IMR-90 (cell line): ENCODE data around the gene BMP2K. TPM values are rescaled to one million over a fixed set of nuclear protein-coding genes. Genes with fewer than 3 reads are reported as not detected.

Source experiments
- ATAC-seq: fragments of 200-7000 bp; cut with Tn5 transposase; 2 replicates; pipeline ENCODE4 v1.9.1; 2020; ENCODE audit warnings: low read depth, mild to moderate bottlenecking, moderate library complexity
- BruUV-seq: library from RNA; stranded (reverse); fragments of 400-500 nt; replicated peaks from 2 replicates; lab custom pipeline; 2021; lab: Mats Ljungman, UMichigan
- CTCF ChIA-PET: fragments of 300-600 bp; formaldehyde crosslinking; extraction: SDS; loops from one replicate; lab custom pipeline; 2021; ENCODE audit warnings: antibody characterized with exemption; lab: Yijun Ruan, JAX
- POLR2A ChIA-PET: fragments of 300-600 bp; sonication (Branson Sonifier 250); formaldehyde crosslinking; loops from one replicate; lab custom pipeline; 2022; ENCODE audit warnings: antibody characterized with exemption; ENCODE audit not compliant: unreplicated experiment; lab: Charles Lee
- DNase-seq: peaks from one replicate; pipeline ENCODE4 v3.0.0; 2013
- H2AFZ ChIP-seq: replicated peaks from 2 replicates; pipeline ENCODE3; 2013; ENCODE audit warnings: low read length, mild to moderate bottlenecking; ENCODE audit not compliant: poor library complexity
- H2AK5ac ChIP-seq: 2 replicates; pipeline ENCODE4 v1.6.1; 2013; ENCODE audit warnings: low read depth, low read length, inconsistent platforms
- H2AK9ac ChIP-seq: replicated peaks from 2 replicates; pipeline ENCODE3; 2013; ENCODE audit warnings: mild to moderate bottlenecking, low read depth, low read length, moderate library complexity; ENCODE audit not compliant: poor library complexity
- H2BK120ac ChIP-seq: 2 replicates; pipeline ENCODE4 v1.6.1; 2013; ENCODE audit warnings: low read depth, low read length, inconsistent platforms
- H2BK15ac ChIP-seq: 3 replicates; pipeline ENCODE4 v1.6.1; 2013; ENCODE audit warnings: low read depth, low read length, inconsistent platforms
- H2BK20ac ChIP-seq: 2 replicates; pipeline ENCODE4 v1.6.1; 2013; ENCODE audit warnings: low read depth, mild to moderate bottlenecking, inconsistent platforms, low read length, moderate library complexity
- H2BK5ac ChIP-seq: 2 replicates; pipeline ENCODE4 v1.6.1; 2013; ENCODE audit warnings: mild to moderate bottlenecking, low read depth, low read length, inconsistent platforms; ENCODE audit not compliant: poor library complexity, severe bottlenecking
- H3K14ac ChIP-seq: replicated peaks from 2 replicates; pipeline ENCODE4 v1.6.1; 2013; ENCODE audit warnings: low read depth, low read length, inconsistent platforms
- H3K18ac ChIP-seq: 2 replicates; pipeline ENCODE4 v1.6.1; 2013; ENCODE audit warnings: low read depth, low read length, control low read depth
- H3K23ac ChIP-seq: 2 replicates; pipeline ENCODE4 v1.6.1; 2013; ENCODE audit warnings: low read depth, low read length, inconsistent platforms
- H3K27ac ChIP-seq: 2 replicates; pipeline ENCODE4 v1.5.1; 2013; ENCODE audit warnings: mild to moderate bottlenecking, control low read depth, low read length; ENCODE audit not compliant: insufficient read depth
- H3K27me3 ChIP-seq: 2 replicates; pipeline ENCODE4 v1.6.1; 2013; ENCODE audit warnings: low read length; ENCODE audit not compliant: control insufficient read depth, insufficient read depth
- H3K36me3 ChIP-seq: 2 replicates; pipeline ENCODE4 v1.6.1; 2013; ENCODE audit warnings: low read length, mixed read lengths; ENCODE audit not compliant: control insufficient read depth, insufficient read depth
- H3K4ac ChIP-seq: 2 replicates; pipeline ENCODE4 v1.6.1; 2013; ENCODE audit warnings: low read depth, low read length, inconsistent platforms
- H3K4me1 ChIP-seq: 2 replicates; pipeline ENCODE4 v1.6.1; 2013; ENCODE audit warnings: low read length, mixed read lengths; ENCODE audit not compliant: control insufficient read depth, insufficient read depth
- H3K4me2 ChIP-seq: 2 replicates; pipeline ENCODE4 v1.6.1; 2013; ENCODE audit warnings: low read depth, mild to moderate bottlenecking, control low read depth, low read length, moderate library complexity
- H3K4me3 ChIP-seq: 2 replicates; pipeline ENCODE4 v1.5.1; 2013; ENCODE audit warnings: low read depth, mild to moderate bottlenecking, control low read depth, low read length, moderate library complexity; ENCODE audit not compliant: insufficient read depth
- H3K56ac ChIP-seq: 2 replicates; pipeline ENCODE4 v1.6.1; 2013; ENCODE audit warnings: low read length, inconsistent platforms; ENCODE audit not compliant: insufficient read depth; ENCODE audit errors: extremely low read depth
- H3K79me1 ChIP-seq, 2 experiments: 2 replicates each; pipeline ENCODE4 v1.6.1; 2013; ENCODE audit warnings: low read length in 2 of 2, inconsistent platforms in 1 of 2, low read depth in 1 of 2
- H3K9ac ChIP-seq: 2 replicates; pipeline ENCODE4 v1.6.1; 2013; ENCODE audit warnings: low read depth, low read length, control low read depth
- H3K9me1 ChIP-seq: 2 replicates; pipeline ENCODE4 v1.6.1; 2013; ENCODE audit warnings: low read length, inconsistent platforms; ENCODE audit not compliant: insufficient read depth
- H3K9me3 ChIP-seq: 2 replicates; pipeline ENCODE4 v1.6.1; 2013; ENCODE audit warnings: low read length; ENCODE audit not compliant: control insufficient read depth, insufficient read depth
- H4K20me1 ChIP-seq: 2 replicates; pipeline ENCODE4 v1.6.1; 2013; ENCODE audit warnings: low read length, inconsistent platforms; ENCODE audit not compliant: insufficient read depth
- H4K5ac ChIP-seq: 2 replicates; pipeline ENCODE4 v1.6.1; 2013; ENCODE audit warnings: mild to moderate bottlenecking, low read depth, low read length, control low read depth
- H4K8ac ChIP-seq, 2 experiments: 2 replicates each; pipeline ENCODE4 v1.6.1; 2013; ENCODE audit warnings: low read depth in 2 of 2, low read length in 2 of 2, control low read depth in 1 of 2, inconsistent platforms in 1 of 2
- H4K91ac ChIP-seq: 2 replicates; pipeline ENCODE4 v1.6.1; 2013; ENCODE audit warnings: low read depth, low read length, inconsistent platforms; ENCODE audit not compliant: insufficient read depth
- MAFK ChIP-seq: IDR thresholded peaks from 2 replicates; pipeline ENCODE4 v1.6.1; 2012; ENCODE audit warnings: low read depth, low read length, improper control_type of control experiment
- WGBS, 2 experiments: methylation state at CpG; one replicate each; pipeline versions ENCODE4 v1.1.5 to v1.1.7; 2013; ENCODE audit warnings: missing lambda C conversion rate in 2 of 2; ENCODE audit not compliant: insufficient read length in 1 of 2; ENCODE audit errors: extremely low coverage in 2 of 2; 5-methylcytosine and 5-hydroxymethylcytosine counted together
- dilution Hi-C: fragments of 300-500 bp; cut with HindIII; formaldehyde crosslinking; loops from one replicate; pipeline ENCODE4 v1.14.3; 2018; ENCODE audit warnings: low sequenced_read_pairs; ENCODE audit not compliant: unreplicated experiment
- in situ Hi-C: fragments of 300-500 bp; cut with MboI; formaldehyde crosslinking; loops from 3 replicates; pipeline ENCODE4 v1.14.3; 2019; ENCODE audit warnings: low sequenced_read_pairs, inconsistent platforms, mixed read lengths
- intact Hi-C: fragments of 100-400 bp; cut with micrococcal nuclease; formaldehyde crosslinking; loops from 2 replicates; pipeline ENCODE4 v1.10.0; 2022
- polyA plus RNA-seq, 3 experiments: library from polyadenylated mRNA; depleted of rRNA; stranded (reverse); fragments of >200 nt; gene quantifications; 2 replicates each; pipeline ENCODE4 v1.2.3, GENCODE V29; 2012; ENCODE audit warnings: low replicate concordance in 1 of 3
- total RNA-seq: library from RNA; depleted of rRNA; stranded (reverse); fragments of >200 nt; gene quantifications from 2 replicates; pipeline ENCODE4 v1.2.3, GENCODE V29; 2012

The BMP2K gene
- total and polyA plus RNA-seq, 2 of the 4 experiments (the other 2 are of a cell fraction): 15.8 to 46.1 TPM

DNA sequence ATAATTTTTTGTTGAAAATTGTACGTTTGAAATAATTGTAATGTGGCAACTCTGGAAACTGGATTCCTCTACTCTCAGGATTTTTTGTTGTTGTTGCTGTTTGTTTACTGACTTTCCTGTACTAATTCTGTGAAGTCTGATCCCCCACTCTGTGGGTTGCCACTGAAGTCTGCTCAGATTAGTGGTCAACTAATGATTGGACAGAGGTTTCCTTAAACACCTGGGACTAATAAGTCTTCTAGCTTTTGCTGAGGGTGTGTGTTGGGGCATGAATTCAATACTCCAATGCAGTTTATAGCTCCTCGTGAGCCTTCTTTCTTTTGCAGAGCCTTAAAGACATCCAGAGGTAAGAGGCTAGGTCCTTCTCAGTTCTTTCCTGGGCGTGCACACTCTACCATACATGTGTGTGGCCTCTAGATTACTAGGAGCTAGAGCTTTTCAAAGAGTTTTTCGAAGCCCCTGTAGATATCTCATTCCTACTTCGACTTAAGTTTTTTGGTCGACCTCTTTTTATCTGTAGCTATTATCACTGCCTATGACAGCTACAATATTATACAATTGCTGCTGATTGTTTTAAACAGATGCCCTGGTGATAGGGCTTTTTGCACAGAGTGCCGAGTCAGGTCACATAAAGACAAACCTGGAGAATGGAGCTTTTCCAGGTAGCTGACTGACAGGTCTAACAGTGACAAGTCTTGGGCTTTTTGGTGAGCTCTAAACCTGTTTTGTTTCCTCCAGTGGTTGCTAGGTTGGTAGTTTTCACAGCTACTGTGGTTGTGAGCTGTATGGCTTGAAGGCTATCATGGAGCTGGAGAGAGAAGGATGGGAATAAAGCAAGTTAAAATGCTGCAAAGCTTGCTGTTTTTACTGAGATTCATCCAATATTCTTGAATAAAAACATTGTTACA is 34.0 kb downstream of the BMP2K start:
- Histone ChIP-seq H3K27ac (no peak overlapping the region), H2AK9ac (no peak overlapping the region), H4K91ac (peak overlapping the region; percentile 13; the same call in 1 of the 2 replicates), H3K56ac (no peak overlapping the region), H3K79me1 (peaks cover 25 to 53% of the 10 kb centered on the region in 2 experiments), H2BK15ac (no peak overlapping the region), H3K23ac (peak overlapping the region; percentile 58), H3K9me1 (peaks cover 2% of the 10 kb centered on the region), H3K4me3 (no peak overlapping the region), H2BK120ac (peak overlapping the region; percentile 33; the same call in 1 of the 2 replicates), H4K20me1 (peaks cover 33% of the 10 kb centered on the region), H3K36me3 (no peaks in the 10 kb centered on the region), H2AK5ac (peak overlapping the region; percentile 7; the same call in 1 of the 2 replicates), H2BK20ac (no peak overlapping the region), H3K9me3 (peaks cover 4% of the 10 kb centered on the region), H3K4me1 (peaks cover 8% of the 10 kb centered on the region), H3K4ac (no peak overlapping the region), H4K5ac (peak overlapping the region; percentile 47; the same call in 1 of the 2 replicates), H4K8ac (no peak overlapping the region), H3K18ac (peak overlapping the region; percentile 56; the same call in 1 of the 2 replicates), H2BK5ac (no peak overlapping the region), H3K14ac (0 out of 2 replicates have a peak overlapping the region, but pooled peaks have one; percentile 33), H3K4me2 (no peak overlapping the region), H3K9ac (no peak overlapping the region), H2AFZ (no peak overlapping the region), H3K27me3 (no peaks in the 10 kb centered on the region)
- intact Hi-C loops: loop anchor here (5.0 kb wide), 1 partner anchor 33 kb away; the partner anchor contains the start of gene BMP2K
- no TSS peak for BruUV-seq
- TF ChIP-seq MAFK: no peak
- dilution Hi-C loops: no loop called here
- ChIA-PET POLR2A (interaction anchor here (0.5 kb wide), 1 partner anchor 34 kb away, joined by 4 read pairs; the partner anchor contains the start of gene BMP2K), CTCF (interaction anchor here (1.0 to 1.3 kb wide), 2 partner anchors 22 to 166 kb away, joined by 3 to 6 read pairs; no protein-coding TSS in a partner anchor)
- in situ Hi-C loops: no loop called here
- WGBS, 2 experiments: no CpG with 5 or more reads among the region's 7 CpGs
- ATAC-seq: no peak
- DNase-seq: no peak
